ENCODE measurements around the gene ZNF280D. TPM values are rescaled to one million over a fixed set of nuclear protein-coding genes. Genes with fewer than 3 reads are reported as not detected.

The ZNF280D gene
- total RNA-seq, 3 donors from 2014 or later: 66.1 to 94.8 (median 86.5) TPM

DNA sequence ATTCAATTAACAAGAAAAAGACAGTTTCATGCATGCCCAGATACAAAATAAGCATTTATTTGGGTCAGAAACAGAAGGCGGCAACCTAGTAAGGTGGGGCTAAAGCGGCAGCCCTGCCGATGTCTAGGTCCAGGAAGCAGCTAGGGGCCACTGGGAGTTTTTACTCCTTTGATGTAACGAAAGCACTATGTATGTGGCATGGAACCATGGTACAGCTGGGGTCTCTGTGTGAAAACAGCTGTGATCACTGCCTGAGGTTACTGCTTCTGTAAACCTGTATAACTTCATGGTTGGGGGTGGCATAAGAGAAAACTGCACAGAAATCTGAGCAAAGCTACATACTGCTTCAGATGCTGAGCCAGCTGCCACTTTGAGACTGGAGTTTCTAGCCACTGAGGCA is 119.5 kb downstream of the ZNF280D start:
- intact Hi-C loops (cut with DNase I; ENCODE audit: low total_unique reads): no loop called here
- Histone ChIP-seq H3K9me3 (no peaks in the 10 kb centered on the region), H3K27me3 (no peaks in the 10 kb centered on the region), H3K4me1 (no peaks in the 10 kb centered on the region), H3K36me3 (no peaks in the 10 kb centered on the region), H3K4me3 (no peak overlapping the region), H3K27ac (no peak overlapping the region)
- no peak for DNase-seq (ENCODE audit: low spot score in 2 of 2)
- TF ChIP-seq POLR2A (IDR thresholded peaks at IDR 0.05) (no peak), POLR2AphosphoS5 (IDR thresholded peaks at IDR 0.05) (no peak)
- TF ChIP-seq, protein P1, sequence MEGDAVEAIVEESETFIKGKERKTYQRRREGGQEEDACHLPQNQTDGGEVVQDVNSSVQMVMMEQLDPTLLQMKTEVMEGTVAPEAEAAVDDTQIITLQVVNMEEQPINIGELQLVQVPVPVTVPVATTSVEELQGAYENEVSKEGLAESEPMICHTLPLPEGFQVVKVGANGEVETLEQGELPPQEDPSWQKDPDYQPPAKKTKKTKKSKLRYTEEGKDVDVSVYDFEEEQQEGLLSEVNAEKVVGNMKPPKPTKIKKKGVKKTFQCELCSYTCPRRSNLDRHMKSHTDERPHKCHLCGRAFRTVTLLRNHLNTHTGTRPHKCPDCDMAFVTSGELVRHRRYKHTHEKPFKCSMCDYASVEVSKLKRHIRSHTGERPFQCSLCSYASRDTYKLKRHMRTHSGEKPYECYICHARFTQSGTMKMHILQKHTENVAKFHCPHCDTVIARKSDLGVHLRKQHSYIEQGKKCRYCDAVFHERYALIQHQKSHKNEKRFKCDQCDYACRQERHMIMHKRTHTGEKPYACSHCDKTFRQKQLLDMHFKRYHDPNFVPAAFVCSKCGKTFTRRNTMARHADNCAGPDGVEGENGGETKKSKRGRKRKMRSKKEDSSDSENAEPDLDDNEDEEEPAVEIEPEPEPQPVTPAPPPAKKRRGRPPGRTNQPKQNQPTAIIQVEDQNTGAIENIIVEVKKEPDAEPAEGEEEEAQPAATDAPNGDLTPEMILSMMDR (IDR thresholded peaks at IDR 0.05): no peak

DNA sequence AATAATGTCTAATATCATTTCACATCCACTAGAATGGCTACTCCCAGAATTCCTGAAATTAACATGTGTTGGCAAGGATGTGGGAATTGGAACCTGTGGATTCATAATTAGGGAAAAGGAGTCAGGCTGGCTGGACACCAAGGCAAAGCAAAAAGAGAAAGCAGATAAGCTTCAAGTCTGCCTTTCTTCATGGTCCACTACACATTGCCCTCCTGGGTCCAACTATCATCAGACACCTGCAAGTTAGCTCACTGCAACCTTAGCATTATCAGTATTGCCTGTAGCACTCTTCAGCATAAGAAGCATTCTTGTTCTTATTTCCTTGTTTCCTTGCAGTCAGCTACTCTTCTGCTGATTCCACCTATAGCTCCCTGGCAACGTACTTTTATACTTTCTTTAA is 124.3 kb downstream of the ZNF280D start:
- Histone ChIP-seq H3K27me3 (no peaks in the 10 kb centered on the region), H3K27ac (no peak overlapping the region), H3K4me3 (no peak overlapping the region), H3K36me3 (no peaks in the 10 kb centered on the region), H3K4me1 (no peaks in the 10 kb centered on the region), H3K9me3 (no peaks in the 10 kb centered on the region)
- DNase-seq (ENCODE audit: low spot score in 2 of 2): no peak
- intact Hi-C loops (cut with DNase I; ENCODE audit: low total_unique reads): no loop called here
- no peak for TF ChIP-seq POLR2A (IDR thresholded peaks at IDR 0.05)
- TF ChIP-seq POLR2AphosphoS5 (IDR thresholded peaks at IDR 0.05): no peak
- TF ChIP-seq, protein P1 (IDR thresholded peaks at IDR 0.05): no peak

DNA sequence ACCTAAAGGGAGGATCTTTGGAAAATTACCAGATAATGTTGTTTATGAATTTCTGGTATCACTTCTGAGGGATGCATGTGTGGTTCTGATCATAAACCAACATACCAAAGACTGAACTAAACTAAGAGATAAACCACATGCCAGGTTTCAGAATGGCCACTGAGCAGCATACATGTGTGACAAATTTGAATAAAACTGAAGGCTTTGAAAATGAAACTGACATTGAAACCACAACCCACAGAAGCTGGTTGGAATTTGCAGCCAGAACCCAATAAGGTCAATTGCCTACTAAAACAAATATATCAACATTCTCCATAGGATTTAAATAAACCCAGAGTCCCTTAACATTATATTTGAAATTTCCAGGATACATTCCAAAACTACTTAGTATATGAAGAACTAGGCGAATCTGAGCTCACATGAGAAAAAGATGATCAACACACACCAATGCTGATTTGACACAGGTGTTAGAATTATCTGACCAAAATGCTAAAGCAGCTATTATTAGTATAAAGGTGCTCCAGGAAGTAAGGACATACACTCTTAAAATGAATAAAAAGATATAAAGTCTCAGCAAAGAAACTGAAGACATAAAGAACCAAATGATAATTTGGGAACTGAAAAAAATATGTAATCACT is 125.0 kb downstream of the ZNF280D start:
- H3K27ac ChIP-seq: no peak overlapping the region
- no peaks in the 10 kb centered on the region for H3K27me3 ChIP-seq
- H3K36me3 ChIP-seq: no peaks in the 10 kb centered on the region
- DNase-seq (ENCODE audit: low spot score in 2 of 2): no peak
- intact Hi-C loops (cut with DNase I; ENCODE audit: low total_unique reads): no loop called here
- H3K4me3 ChIP-seq: no peak overlapping the region
- no peak for TF ChIP-seq POLR2A (IDR thresholded peaks at IDR 0.05)
- TF ChIP-seq, protein P1 (IDR thresholded peaks at IDR 0.05): no peak
- no peak for TF ChIP-seq POLR2AphosphoS5 (IDR thresholded peaks at IDR 0.05)
- peaks cover 0 to under 1% of the 10 kb centered on the region in 2 donors for H3K9me3 ChIP-seq
- H3K4me1 ChIP-seq: no peaks in the 10 kb centered on the region

DNA sequence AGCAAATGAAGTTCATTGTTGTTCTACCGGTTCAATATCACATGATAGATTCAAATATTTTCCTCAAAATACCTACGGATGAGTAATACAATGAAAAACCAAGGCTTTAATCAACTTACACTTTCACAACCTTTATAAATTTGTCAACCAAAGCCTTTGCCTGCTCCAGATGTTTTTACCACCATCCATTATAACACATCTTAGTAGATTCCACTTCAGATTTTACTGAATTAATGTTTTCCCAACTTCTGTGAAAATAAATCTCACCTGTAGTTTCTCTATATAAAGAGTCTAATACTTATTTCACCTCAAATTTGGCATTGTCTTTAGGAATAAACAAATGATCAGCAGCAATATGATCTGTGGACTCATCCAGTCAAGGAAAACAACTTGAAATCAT is 131.1 kb downstream of the ZNF280D start:
- no peaks in the 10 kb centered on the region for H3K36me3 ChIP-seq
- intact Hi-C loops (cut with DNase I; ENCODE audit: low total_unique reads): no loop called here
- no peak overlapping the region for H3K4me3 ChIP-seq
- H3K27me3 ChIP-seq: no peaks in the 10 kb centered on the region
- H3K9me3 ChIP-seq: peaks cover 0 to 15% of the 10 kb centered on the region in 2 donors
- H3K4me1 ChIP-seq: no peaks in the 10 kb centered on the region
- TF ChIP-seq, protein P1 (IDR thresholded peaks at IDR 0.05): no peak
- no peak for DNase-seq (ENCODE audit: low spot score in 2 of 2)
- H3K27ac ChIP-seq: no peak overlapping the region

DNA sequence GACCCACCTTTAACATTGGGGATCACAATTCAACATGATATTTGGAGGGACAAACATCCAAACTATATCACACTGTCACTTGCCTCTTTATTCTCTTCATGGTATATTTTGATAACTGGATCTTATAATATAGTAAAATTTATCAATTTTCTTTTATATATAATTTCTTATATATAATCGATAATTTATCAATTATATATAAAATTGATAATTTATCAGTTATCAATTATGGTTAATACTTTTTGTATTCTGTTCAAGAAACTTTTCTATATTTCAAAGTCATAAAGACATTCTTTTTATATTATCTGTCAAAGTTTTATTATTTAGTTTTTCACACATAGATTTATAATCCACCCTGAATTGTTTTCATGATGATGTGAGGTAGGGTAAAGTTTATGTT is 132.9 kb downstream of the ZNF280D start:
- H3K27me3 ChIP-seq: no peaks in the 10 kb centered on the region
- no peaks in the 10 kb centered on the region for H3K4me1 ChIP-seq
- DNase-seq (ENCODE audit: low spot score in 2 of 2): no peak
- no peak overlapping the region for H3K27ac ChIP-seq
- H3K9me3 ChIP-seq: peaks cover 0 to 15% of the 10 kb centered on the region in 2 donors
- TF ChIP-seq POLR2AphosphoS5 (IDR thresholded peaks at IDR 0.05): no peak
- intact Hi-C loops (cut with DNase I; ENCODE audit: low total_unique reads): no loop called here
- H3K36me3 ChIP-seq: no peaks in the 10 kb centered on the region
- H3K4me3 ChIP-seq: no peak overlapping the region

DNA sequence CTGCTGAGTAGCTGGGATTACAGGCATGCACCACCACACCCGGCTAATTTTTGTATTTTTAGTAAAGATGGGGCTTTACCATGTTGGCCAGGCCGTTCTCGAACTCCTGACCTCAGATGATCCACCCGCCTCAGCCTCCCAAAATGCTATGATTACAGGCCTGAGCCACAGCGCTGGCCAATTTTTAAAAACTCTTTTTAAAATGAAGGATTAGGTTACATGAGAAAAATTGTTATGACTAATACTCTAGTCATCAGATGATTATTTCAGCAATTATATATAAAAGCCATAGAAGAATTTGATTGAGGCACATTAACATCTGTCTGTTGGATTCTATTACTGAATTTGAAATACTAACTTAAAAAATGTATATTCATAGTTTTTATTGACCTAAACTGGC is 134.3 kb downstream of the ZNF280D start:
- Histone ChIP-seq H3K4me1 (no peaks in the 10 kb centered on the region), H3K4me3 (no peak overlapping the region), H3K9me3 (peaks cover 0 to 15% of the 10 kb centered on the region in 2 donors), H3K36me3 (no peaks in the 10 kb centered on the region), H3K27ac (no peak overlapping the region), H3K27me3 (no peaks in the 10 kb centered on the region)
- intact Hi-C loops (cut with DNase I; ENCODE audit: low total_unique reads): no loop called here
- DNase-seq (ENCODE audit: low spot score in 2 of 2): no peak
- TF ChIP-seq POLR2A (IDR thresholded peaks at IDR 0.05): no peak
- no peak for TF ChIP-seq POLR2AphosphoS5 (IDR thresholded peaks at IDR 0.05)
- TF ChIP-seq, protein P1 (IDR thresholded peaks at IDR 0.05): no peak
